Kasumi-1 (cell line): ENCODE data around the gene S100A9.
"Not testable (repeated sequence)": the region's sequence is repeated elsewhere in the genome, so short reads cannot be mapped to it uniquely, and the experiment has no call there.

Experiments
- DNase-seq, 2 experiments: peaks; one replicate each; lab custom pipeline; 2025; lab: John Stamatoyannopoulos, UW

Gene S100A9

GRCh38 chr1:153357853-153358690 lies at the start of gene S100A9:
Gene S100A9 (plus strand): TSS chr1:153357854. CDS start chr1:153358284, 430 bp downstream.
- peak in 1 of 2 experiments; percentile 52 for DNase-seq

- DNase-seq: no peak
These were observed 49.1 kb upstream of the S100A9 start for GRCh38 chr1:153308540-153308939.

GRCh38 chr1:153309441-153309840 lies 48.2 kb upstream of the S100A9 start:
- DNase-seq: no peak

GRCh38 chr1:153310526-153310925 lies 47.1 kb upstream of the S100A9 start:
- no peak for DNase-seq

GRCh38 chr1:153312570-153313186 lies 45.0 kb upstream of the S100A9 start, which contains the start of gene PGLYRP3:
Gene PGLYRP3 (minus strand): TSS chr1:153312952. CDS start chr1:153310665, 2,287 bp downstream.
- peak in 1 of 2 experiments; percentile 4 for DNase-seq

GRCh38 chr1:153313288-153313687 lies 44.4 kb upstream of the S100A9 start:
- DNase-seq: no peak

GRCh38 chr1:153314388-153314787 lies 43.3 kb upstream of the S100A9 start:
- not testable (repeated sequence) for DNase-seq

GRCh38 chr1:153316013-153316412 lies 41.6 kb upstream of the S100A9 start:
- not testable (repeated sequence) for DNase-seq

GRCh38 chr1:153318145-153318544 lies 39.5 kb upstream of the S100A9 start:
- not testable (repeated sequence) for DNase-seq

- DNase-seq: no peak
These were observed 35.1 kb upstream of the S100A9 start for GRCh38 chr1:153322568-153322967.

- DNase-seq: no peak
These were observed 32.7 kb upstream of the S100A9 start for GRCh38 chr1:153324912-153325311.

- no peak for DNase-seq
These were observed 23.8 kb upstream of the S100A9 start for GRCh38 chr1:153333902-153334301.

- DNase-seq: no peak
These were observed 21.0 kb upstream of the S100A9 start for GRCh38 chr1:153336650-153337049.

GRCh38 chr1:153337980-153338853 lies 19.4 kb upstream of the S100A9 start:
- no peak for DNase-seq

- peak; percentile 36 to 69 for DNase-seq
These were observed 17.9 kb upstream of the S100A9 start for GRCh38 chr1:153339802-153340201.

GRCh38 chr1:153340356-153340755 lies 17.3 kb upstream of the S100A9 start:
- DNase-seq: no peak

- DNase-seq: no peak
These were observed 16.2 kb upstream of the S100A9 start for GRCh38 chr1:153341431-153341934.

GRCh38 chr1:153342178-153342577 lies 15.5 kb upstream of the S100A9 start:
- no peak for DNase-seq

- DNase-seq: no peak
These were observed 14.5 kb upstream of the S100A9 start for GRCh38 chr1:153343040-153343681.

GRCh38 chr1:153343811-153344717 lies 13.6 kb upstream of the S100A9 start:
- DNase-seq: no peak

- peak; percentile 77 to 80 for DNase-seq
These were observed 13.0 kb upstream of the S100A9 start for GRCh38 chr1:153344718-153345025.
